Measurements from ENCODE around the gene SAMD14. TPM values are rescaled to one million over a fixed set of nuclear protein-coding genes. Genes with fewer than 3 reads are reported as not detected.

Gene SAMD14
- total and polyA plus RNA-seq, 2 experiments from 2014 or later, result 0.70 to 4.7 TPM

GRCh38 chr17:50151041-50151936 is 21.3 kb upstream of the SAMD14 start:
- Mint-ChIP-seq H3K9me3 (no peaks in the 10 kb centered on the region; the same call in 2 of the 3 replicates), H3K27me3 (ENCODE audit: insufficient read depth, low read depth, poor library complexity) (peaks cover 29% of the 10 kb centered on the region), H3K4me1 (peaks cover 42% of the 10 kb centered on the region), H3K27ac (peak overlapping the region; percentile 88; the same call in 1 of the 2 replicates), H3K36me3 (ENCODE audit: low read depth) (no peaks in the 10 kb centered on the region), H3K4me3 (peak overlapping the region; percentile 80)
- H3K4me1 ChIP-seq (ENCODE audit: insufficient read depth), result peaks cover 28% of the 10 kb centered on the region
- no peaks in the 10 kb centered on the region for H3K36me3 ChIP-seq (ENCODE audit: insufficient read depth)
- peak overlapping the region; percentile 99 for H3K4me2 ChIP-seq
- peaks cover 30% of the 10 kb centered on the region for H3K27me3 ChIP-seq (ENCODE audit: insufficient read depth)
- H3K27ac ChIP-seq (ENCODE audit: low read depth), result no peak overlapping the region
- no peaks in the 10 kb centered on the region for H3K79me2 ChIP-seq (replicated peaks; ENCODE audit: insufficient read depth)
- H4K20me1 ChIP-seq (replicated peaks; ENCODE audit: insufficient read depth), result no peaks in the 10 kb centered on the region
- H3K4me3 ChIP-seq, result peak overlapping the region; percentile 87
- peak; percentile 96 for DNase-seq (ENCODE audit: low spot score)
- TF ChIP-seq ZNF331 (CRISPR knock-in tag; IDR thresholded peaks at IDR 0.05; ENCODE audit: low read depth) (no peak), ZNF462 (CRISPR knock-in tag; IDR thresholded peaks at IDR 0.05) (no peak), EZH2 (IDR thresholded peaks at IDR 0.05; ENCODE audit: low read depth, unreplicated experiment) (peak; percentile 30), ETS1 (IDR thresholded peaks at IDR 0.05) (0 out of 2 replicates have a peak, but pooled peaks have one; percentile 8), CTCF (conservative IDR thresholded peaks at IDR 0.05; ENCODE audit: low read depth in 2 of 2) (peak in 1 of 2 experiments; percentile 19; a peak in 1 of 4 replicates), JUNB (IDR thresholded peaks at IDR 0.05; ENCODE audit: unreplicated experiment) (no peak), POLR2AphosphoS5 (IDR thresholded peaks at IDR 0.05; ENCODE audit: low read depth) (0 out of 2 replicates have a peak, but pooled peaks have one; percentile 43)
- peak; percentile 61 for ATAC-seq
- peak overlapping the region; percentile 96 for H2AFZ ChIP-seq
- H3K9me2 ChIP-seq (ENCODE audit: insufficient read depth), result no peaks in the 10 kb centered on the region
- peaks cover 5% of the 10 kb centered on the region; the same call in 1 of the 2 replicates for H3F3A ChIP-seq (replicated peaks; ENCODE audit: low read depth)

All from GM23338 (cell line).